Neural progenitor cell (in vitro differentiated cells): ENCODE measurements around the gene SH3PXD2B.

Experiments used
- EZH2phosphoT487 ChIP-seq: fragments of 200-600 bp; sonication (generic); IDR thresholded peaks from 2 replicates; pipeline ENCODE4 v1.6.1; 2017; ENCODE audit warnings: antibody characterized with exemption
- TF ChIP-seq, protein P1 (sequence below): fragments of 200-600 bp; sonication (generic); IDR thresholded peaks from 2 replicates; pipeline ENCODE4 v1.5.1; 2017; ENCODE audit warnings: antibody characterized with exemption, mild to moderate bottlenecking

DNA sequence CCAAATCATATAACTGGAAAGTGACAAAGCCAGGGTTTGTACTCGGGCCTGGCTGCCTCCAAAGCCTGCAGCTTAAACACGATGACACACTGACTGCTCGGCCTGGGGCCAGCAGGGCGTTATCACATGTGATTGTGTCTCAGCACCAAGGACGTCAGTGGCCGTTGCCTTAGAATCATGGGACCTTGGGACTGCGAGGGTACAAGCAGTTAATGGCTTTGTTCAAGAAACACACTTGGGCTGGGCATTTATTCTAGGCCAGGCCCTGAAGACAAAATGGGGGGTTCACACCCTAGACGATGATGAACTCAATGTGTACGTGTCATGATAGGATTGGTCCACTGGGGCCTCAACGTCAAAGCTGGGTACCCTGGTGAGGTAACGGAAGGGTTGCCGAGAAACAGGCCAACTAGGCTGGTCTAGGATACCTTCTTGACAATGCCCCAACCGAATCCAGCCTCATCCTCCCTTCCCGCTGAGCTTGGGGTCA is 13.0 kb downstream of the SH3PXD2B start:
- TF ChIP-seq, protein P1, sequence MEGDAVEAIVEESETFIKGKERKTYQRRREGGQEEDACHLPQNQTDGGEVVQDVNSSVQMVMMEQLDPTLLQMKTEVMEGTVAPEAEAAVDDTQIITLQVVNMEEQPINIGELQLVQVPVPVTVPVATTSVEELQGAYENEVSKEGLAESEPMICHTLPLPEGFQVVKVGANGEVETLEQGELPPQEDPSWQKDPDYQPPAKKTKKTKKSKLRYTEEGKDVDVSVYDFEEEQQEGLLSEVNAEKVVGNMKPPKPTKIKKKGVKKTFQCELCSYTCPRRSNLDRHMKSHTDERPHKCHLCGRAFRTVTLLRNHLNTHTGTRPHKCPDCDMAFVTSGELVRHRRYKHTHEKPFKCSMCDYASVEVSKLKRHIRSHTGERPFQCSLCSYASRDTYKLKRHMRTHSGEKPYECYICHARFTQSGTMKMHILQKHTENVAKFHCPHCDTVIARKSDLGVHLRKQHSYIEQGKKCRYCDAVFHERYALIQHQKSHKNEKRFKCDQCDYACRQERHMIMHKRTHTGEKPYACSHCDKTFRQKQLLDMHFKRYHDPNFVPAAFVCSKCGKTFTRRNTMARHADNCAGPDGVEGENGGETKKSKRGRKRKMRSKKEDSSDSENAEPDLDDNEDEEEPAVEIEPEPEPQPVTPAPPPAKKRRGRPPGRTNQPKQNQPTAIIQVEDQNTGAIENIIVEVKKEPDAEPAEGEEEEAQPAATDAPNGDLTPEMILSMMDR, result no peak
- TF ChIP-seq EZH2phosphoT487, result no peak
